Hematopoietic multipotent progenitor cell treated with erythropoietin and hydrocortisone succinate and interleukin-3 and kit ligand, for 15 days (in vitro differentiated cells): ENCODE results near the gene KLHL6.

ENCODE experiments used
- DNase-seq: peaks from one replicate; pipeline ENCODE4 v3.0.0-alpha.2; 2015; ENCODE audit warnings: low spot score

Gene KLHL6

DNA sequence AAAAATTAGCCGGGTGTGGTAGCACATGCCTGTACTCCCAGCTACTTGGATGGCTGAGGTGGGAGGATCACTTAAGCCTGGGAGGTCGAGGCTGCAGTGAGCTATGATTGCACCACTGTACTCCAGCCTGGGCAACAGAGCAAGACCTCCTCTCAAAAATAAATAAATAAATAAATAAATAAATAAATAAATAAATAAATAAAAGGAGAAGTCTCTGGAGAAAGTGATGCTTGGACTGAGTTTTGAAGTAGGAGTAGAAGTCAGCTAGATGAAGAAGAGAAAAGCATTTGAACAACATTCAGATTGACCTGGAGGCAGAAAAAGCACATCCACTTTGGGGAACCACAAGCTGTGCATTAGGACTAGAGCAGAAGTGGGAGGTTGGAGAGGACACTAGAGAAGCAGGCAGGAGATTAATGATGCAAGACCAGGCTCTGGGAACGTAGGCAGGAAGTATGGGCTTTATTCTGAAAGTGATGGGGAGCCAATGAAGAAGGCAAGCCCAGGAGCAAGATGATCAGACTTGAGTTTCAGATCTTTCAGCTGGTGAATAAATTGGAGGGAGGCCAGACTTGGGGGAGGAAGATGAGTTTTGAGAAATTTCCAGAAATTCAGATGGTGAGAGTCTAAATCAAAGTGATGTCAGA lies 48.7 kb downstream of the KLHL6 start:
- no peak for DNase-seq

DNA sequence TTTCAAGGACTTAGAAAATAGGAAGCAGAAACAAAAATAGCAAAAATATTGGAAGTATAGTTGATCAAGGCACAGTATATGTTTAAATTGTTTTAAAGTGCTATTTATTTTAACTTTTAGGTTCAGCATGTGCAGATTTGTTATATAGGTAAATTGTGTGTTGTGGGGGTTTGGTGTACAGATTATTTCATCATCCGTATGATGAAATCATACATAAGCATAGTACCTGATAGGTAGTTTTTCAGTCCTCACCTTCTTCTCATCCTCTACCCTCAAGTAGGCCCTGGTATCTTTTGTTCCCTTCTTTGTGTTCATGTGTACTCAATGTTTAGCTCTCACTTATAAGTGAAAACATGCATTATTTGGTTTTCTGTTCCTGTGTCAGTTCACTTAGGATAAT lies 50.9 kb downstream of the KLHL6 start:
- no peak for DNase-seq

DNA sequence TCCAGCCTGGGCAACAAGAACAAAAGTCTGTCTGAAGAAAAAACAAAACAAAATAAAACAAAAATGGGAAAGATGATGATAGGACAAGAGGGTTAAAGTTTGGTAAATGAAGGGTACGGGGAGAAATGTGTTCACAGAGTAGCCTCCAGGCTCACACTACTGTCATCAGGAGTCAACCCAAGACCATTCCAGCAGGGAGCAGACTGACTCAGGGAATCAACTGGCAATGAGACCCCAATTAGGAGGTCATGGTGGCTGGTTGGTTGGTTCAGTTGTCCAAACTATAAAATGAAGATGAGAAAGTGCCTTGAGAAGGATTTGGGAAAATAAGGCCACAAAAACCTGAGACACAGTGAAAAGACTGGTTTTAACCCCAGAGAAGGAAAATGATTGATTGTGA lies 51.8 kb downstream of the KLHL6 start:
- no peak for DNase-seq

DNA sequence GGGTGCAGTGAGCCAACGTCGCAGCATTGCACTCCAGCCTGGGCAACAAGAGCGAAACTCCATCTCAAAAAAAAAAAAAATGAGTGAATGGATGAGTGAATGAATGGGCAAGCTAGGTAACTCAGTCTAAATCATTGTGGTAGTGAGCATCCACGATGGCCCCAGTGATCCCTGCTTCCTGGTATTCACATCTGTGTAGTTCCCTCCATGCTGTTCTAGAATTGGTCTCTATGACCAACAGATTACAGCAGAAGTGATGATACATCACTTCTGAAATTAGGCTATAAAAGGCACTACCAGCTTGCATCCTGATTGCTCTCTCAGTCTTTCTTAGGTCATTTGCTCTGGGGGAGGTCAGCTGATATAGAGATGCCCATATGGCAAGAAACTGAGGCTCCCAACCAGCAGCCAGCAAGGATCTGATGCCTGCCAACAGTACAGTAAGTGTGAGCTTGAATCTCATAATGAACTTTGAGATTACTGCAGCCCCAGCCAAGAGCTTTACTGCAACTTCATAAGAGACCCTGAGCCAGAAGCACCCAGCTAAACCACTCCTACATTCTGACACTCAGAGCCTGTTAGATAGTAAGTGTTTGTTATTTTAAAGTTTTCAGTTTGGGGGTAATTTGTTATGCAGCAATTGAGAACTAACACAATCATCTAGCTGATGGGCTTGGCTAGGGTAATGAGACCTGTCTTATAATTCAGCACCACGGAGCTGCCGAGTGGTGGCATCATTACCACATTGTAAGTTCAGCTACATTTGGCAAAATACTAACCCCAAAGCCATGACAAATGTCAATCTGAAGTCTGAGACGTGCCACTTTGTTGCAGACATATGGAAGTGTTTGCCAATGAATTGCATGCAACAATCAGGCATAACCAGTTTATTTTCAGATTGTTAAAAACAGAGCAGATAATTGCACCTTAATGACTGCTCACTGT lies 53.0 kb downstream of the KLHL6 start:
- no peak for DNase-seq

DNA sequence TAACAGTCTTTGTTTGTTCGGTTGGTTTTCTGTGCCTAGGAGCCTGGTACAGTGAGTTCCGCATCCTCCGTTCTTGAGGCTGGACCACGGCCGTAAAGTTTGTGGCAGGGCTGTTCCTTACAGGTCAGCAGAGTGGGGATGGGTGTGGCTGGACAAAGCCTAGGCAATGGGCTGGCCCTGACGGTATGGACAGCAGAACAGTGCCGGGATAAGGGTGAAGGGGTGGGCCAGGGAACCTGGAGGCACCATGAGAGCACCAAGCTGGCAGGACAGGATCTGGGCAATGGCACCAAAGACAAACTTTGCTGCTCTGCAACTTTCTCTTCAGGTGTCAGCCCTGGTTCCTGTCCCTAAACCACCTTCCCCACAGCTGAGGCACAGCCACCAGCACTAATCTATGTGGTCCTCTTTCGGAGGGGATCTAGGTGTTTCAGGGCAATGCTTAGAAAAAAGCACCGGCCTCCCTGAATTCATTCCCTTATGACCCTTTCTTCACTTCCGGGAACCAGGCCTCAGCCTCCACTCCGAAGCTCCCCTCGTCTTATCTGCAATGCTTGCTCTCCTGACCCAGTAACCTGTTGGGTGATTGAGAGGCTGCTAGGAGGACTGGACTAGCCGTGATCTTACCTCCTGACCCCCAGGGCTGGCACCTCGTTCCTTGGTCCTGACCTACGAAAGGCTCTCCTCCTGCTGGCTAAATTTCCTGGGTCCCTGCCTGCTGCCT lies 54.4 kb downstream of the KLHL6 start:
- no peak for DNase-seq

DNA sequence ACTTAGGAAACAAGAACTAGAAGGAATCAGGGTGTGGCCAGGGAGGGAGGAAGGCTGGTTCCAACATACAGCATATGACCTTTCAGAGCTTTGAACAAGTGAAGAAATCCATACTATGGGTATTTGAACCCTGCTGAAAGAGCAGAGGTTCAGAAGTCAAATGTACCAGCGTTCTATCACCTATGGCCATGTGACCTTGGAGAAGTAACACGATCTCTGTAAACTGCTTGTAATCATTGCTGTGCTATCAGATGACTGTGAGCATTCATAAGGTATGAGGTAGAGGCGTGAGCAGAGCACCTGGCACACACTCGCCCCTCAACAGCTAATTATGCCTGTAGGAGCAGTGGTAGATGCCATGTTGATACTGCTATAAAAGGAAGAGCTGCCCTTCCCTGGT lies 55.2 kb downstream of the KLHL6 start:
- DNase-seq, result no peak

DNA sequence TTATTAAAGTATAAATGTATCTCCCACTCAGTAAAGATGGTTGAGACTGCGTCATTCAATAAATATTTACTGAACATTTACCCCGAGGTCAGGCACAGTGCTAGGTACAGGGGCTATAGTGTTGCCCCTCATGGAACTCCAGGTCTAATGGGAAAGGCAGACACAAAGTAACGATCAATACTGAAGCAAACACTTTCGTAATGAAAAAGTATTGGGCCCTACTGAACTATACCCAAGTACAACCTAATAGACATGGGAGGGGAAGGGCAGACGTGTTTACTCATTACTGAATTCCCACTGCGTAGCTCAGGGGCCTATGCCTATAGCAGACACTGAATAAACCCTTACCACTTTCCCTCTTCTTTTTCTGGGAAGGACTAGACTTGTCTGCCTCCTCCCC lies 56.9 kb downstream of the KLHL6 start:
- DNase-seq, result no peak

DNA sequence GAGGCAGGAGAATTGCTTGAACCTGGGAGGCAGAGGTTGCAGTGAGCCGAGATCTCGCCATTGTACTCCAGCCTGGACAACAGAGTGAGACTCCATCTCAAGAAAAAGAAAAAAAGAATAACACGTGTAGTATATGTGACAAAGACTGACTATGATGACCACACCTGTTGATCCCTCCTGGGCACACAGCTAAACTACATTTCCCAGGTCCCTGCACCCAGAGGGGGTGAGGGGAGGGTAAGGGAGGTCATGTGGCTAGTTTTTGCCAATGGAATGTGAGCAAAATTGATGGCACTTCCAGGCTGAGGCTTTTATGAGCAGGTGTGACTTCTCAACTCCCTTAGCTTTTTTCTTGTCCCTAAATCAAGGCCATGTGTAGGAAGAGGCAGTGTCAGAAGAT lies 58.2 kb downstream of the KLHL6 start:
- no peak for DNase-seq

DNA sequence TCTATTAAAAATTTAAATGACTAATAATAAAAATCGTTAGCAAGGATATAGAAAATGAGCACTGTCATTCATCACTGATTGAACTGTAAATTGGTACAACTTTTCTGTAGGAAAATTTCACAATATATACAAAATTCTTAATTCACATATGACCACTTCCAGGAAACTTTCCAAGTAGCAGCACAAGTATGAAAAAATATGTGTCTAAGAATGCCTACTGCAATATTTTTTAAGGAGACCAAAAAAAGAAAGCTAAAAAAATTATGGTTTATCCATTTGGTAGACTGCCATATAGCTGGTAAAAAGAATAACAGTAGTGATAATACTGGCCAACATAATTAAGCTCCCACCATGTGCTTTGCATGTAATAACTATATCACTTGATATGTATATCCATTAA lies 59.2 kb downstream of the KLHL6 start:
- no peak for DNase-seq

DNA sequence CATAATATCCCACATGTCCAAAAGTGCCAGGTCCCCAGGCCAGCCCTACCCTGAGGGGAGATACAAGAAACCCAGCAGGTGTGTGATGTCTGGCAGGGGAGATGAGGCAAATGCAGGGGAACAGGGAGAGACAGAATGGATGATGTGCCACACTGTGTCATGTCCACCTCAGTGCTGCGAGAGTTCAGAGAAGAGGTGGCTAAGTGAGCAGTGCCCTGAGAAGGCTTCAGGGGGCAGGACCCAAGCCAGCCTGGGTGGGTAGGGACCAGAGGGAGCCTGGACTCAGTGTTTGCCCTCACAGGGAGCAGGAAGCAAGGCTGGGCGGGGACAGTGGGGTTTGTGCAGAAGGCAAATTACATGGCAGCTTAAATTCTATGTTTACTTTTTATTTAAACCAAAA lies 61.2 kb downstream of the KLHL6 start:
- DNase-seq, result no peak

DNA sequence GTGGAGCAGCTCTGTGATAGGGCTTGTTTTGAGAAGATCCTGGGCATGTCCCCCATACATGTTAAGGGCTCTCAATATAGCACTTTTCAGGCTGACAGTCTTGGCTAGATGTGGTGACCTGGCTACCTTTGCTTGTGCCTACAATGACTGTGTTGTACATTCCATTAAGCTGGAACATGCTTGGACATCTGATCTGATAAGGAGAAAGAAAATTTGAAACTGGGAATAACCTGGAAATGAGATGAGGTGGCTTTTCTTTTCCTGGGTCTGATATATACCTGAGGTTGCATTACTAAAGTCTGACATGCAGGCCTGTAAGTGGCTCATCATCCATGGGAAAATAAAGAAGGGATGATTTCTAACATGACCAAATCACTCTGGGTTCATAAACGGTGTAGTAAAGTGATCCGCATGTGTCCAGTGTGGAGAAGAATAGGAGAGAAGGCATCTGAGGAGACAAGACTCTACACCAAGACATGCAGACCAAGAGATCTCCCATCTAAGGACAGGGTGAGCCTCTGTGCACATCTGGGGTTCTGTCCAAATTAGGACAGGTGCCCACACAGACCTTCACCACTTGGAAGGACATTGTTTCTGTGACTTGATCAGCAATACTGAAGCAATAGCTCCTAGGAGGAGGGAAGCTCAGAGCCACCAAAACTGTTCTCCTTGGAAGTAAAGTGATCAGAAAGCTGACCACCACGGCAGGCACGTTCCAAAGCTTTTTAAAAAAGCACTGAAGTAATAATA lies 62.0 kb downstream of the KLHL6 start:
- no peak for DNase-seq

DNA sequence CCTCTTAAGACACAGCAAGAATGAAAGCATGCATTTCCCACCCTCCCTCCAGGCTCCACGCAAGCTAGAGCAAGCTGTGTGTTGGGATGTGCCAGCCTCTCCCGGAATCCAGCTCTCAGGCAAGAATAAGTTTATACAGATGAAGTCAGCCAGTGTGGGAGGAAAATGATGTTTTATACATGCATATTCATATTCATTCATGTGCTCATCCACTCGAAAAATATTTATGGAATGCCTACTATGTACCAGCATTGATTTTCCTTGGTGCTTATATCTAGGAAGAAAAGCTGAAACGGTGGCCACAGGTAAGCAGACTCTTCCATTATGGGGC lies 62.7 kb downstream of the KLHL6 start:
- no peak for DNase-seq

DNA sequence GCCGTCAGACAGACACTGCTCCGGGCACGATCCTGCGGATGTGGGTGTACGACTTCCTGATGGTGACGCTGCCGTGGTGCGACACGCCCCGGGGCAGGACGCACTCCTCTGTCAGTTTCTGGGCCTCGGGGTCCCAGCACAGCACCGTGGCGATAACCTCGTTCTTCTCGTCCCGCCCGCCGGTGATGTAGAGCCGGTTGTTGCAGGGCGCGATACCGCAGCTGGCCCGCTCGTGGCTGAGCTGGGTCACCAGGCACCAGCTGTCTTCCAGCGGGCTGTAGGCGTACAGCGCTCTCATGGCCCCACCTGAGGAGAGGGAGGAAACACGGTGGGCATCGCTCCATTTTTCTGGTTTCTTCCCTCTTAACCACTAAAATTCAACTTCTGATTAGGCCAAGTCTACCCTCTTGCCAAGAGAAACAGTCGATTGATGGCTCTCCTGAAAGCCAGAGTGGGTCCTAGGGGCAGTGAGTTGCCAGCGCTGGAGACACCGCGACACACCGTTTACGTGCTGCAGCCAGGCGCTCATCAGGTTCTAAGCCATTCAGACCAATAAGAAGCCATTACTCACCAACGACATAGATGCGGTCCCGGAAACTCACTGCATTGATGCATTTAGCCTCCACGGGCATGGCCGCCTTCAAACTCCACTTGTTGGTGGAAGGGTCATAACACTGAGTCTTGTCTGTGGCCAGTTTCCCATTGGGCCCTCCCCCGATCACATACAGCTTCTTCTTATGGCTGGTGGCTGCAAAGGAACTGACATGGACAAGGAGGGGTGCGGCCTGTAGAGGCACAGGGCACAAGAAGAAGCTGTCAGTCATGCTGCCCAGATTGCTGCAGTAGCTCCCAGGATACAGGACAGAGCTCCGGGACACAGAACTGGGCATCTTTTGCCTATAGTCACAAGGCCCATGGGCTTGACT lies 63.3 kb downstream of the KLHL6 start:
- DNase-seq, result no peak

DNA sequence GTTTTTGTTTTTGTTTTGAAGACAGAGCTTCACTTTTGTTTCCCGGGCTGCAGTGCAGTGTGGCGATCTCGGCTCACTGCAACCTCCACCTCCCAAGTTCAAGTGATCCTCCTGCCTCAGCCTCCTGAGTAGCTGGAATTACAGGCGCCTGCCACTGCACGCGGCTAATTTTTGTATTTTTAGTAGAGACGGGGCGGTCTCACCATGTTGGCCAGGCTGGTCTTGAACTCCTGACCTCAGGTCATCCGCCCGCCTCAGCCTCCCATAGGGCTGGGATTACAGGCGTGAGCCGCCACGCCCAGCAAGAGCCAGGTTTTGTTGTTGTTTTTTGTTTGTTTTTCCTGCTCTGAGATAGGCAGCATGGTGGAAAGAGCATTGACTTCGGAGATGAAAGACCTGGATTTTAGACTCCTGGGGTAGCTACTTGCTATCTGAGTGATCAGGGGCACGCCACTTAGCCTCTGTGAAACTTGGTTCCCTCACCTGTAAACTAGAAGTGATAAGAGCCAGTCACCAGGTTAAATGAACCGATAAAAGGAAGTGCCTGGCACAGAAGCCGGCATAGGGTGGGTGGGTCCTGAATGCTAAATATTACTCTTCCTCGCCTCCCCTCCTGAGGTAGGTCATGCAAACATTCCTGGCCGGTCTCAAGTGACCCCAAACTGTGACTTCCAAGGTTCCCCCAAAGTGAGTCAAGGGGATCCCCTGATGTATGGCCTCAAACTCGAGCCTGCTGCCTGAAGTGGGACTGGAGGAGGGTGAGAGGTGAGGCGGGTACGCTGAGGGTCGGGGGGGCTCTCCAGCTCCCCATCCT lies 64.2 kb downstream of the KLHL6 start:
- no peak for DNase-seq

DNA sequence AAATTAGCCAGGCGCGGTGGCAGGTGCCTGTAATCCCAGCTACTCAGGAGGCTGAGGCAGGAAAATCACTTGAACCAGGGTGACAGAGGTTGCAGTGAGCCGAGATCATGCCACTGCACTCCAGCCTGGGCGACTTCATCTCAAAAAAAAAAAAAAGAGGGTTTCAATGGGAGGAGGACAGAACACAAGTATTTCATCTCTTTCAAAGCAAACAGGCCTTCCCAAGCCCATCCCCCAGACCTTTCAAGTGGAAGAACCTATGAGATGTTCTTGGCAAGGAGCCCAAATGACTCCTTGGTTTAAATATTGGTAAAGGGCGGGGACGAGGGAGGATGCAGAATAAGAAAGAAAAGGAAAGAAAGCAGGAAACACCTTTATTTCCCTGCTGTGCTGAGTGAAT lies 64.9 kb downstream of the KLHL6 start:
- no peak for DNase-seq

DNA sequence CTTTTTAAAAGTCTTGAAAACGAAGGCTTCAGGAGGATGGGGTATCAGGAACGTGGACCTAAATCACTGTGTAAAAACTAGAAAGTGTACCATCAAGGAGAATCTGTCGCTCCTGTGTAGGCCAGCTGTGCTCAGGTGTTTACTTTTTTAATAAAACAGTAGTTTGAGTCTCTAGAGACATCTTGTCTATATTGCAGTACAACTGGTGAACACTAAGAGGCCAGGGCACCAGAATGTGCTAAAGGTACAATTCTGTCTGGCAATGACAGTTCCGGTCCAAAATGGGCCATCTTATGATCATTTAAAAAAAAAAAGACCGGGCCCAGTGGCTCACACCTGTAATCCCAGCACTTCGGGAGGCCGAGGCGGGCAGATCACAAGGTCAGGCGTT lies 65.3 kb downstream of the KLHL6 start:
- DNase-seq, result no peak

DNA sequence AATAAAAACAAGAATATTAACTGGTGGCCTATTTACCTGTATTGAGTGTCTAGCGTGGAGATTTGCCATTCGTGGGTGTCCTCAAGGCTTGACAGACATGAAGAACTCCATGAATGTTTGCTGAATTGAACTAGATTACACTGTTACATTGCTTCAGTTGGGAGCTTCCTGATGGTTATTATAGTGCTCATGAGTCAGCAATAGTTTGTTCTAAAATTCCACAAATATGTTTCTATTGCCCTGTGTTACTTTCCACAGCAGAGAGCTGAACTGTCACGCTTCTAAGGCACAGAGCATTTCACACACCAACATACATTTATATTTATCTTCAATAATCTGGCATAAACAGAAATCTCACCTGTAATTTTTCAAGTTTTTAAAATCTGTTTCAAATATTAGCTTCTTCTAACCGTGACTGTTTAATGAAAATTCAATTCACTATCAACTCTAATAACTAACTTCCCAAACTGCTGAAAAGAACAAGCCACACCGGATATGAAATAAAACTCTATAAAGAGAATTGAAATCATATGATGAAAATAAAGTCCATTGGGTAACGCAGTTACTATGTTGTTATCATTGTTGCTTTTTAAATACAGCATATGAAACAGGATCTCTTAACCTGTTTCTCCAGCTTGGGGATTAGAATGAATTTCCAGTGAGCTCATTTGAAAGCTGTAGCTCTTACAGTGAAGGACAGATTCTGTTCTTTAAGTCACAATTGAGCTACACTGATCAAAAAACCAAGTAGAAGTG lies 65.9 kb downstream of the KLHL6 start:
- no peak for DNase-seq

DNA sequence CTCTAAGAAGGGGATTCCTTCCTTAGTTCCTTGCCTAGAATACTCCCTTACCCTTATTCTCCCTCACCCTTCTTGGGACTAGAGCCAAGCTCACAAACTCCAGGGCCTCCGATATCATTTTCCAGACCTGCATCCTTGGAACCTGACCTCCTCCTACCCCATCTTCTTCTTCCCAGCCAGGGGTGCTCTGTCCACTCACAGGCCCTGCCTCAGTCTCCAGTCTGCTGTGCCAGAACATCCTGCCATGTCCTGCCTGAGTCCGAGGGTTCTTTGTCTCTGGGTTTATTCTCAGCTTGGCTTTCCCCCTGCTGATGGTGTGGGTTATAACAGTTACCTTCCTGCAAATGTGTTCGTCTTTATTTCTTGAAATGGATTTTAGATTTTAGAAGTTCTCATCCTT lies 67.2 kb downstream of the KLHL6 start:
- no peak for DNase-seq

DNA sequence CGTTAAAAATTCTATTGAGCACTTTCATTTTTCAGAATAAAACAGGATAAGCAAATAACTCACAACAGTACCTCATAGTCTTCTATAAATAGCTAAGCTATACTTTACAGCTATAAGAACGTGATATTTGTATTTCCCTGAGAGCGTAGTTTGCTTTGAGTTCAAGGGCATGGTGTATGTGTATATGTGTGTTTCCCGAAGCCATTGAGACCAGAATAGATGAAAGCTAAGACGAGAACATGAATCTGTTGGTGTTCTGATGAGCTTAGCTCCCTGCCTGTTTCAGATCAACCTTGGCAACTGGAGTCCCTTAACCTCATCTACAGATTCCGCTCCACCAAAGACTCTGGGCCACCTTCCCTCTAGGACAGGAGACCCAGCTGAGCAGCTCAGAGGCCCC lies 67.6 kb downstream of the KLHL6 start:
- DNase-seq, result no peak

DNA sequence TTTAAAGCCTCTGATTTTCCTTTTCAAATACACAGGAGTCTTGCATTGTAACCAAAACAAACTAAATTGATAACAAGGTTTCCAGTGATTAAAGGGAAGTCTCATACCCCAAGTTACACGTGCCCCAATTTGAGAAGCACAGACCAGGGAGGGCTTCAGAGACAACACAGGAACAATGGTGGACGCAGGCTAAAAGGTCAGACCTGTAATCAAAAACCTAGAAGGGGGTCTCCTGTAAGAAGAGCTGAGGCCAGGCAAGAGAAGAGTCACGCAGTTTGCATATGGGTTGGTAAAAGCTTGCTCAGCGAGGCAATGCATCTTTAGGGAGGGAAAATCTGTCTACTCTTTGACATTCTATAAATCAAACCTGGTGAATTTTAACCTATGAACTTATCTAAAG lies 68.5 kb downstream of the KLHL6 start:
- DNase-seq, result no peak
